Stimulated activated CD8-positive, alpha-beta memory T cell treated with anti-CD3 and anti-CD28 coated beads, Interleukin-4, amount 100 ng/mL, for 48 hours (primary cell): ENCODE data around the gene MRPS12.
A peak's percentile ranks its signal among the peaks of the same experiment; 100 is the strongest.
"Not testable (repeated sequence)": the region's sequence is repeated elsewhere in the genome, so short reads cannot be mapped to it uniquely, and the experiment has no call there.

Source experiments
- DNase-seq: peaks from one replicate; pipeline ENCODE4 v3.0.0-alpha.2; 2020

Gene MRPS12

DNA sequence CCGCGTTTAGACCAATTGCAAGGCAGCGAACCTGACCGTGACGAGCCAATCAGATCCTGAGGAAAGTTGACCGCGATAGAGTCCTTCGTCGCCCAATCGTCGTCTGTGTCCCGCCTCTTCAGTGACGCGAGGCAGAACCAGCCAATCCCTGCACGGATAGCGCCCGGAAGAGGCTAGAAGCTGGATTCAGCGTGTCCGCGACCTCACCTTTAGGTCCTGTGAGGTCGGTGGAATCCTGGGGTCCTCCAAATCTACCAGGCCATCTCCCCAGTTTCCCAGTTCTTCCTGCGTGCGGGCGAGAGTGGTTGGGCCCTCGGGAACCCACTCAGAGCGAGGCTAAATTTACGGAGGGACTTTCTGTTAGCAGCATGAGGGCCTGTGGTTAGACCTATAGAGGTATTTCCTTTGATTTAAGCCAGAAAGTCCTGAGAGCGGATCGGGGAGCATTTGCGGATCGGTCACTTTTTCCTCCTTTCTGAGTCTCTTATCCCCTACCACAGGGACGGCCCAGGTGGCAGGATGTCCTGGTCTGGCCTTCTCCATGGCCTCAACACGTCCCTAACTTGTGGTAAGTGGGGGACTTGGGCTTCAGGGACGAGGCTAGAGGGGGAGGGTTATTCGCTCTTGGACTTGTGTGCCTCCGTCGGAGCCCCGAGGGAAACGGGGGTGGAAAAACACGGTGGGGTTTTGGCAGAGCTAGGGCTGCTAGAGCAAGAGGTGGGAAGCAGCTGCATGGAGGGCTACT lies at the start of gene MRPS12:
TSS of gene MRPS12 (plus strand) at position 169 of the 745 bp plus-strand sequence. CDS start at position 520, 351 bp downstream.
- peak; percentile 98 for DNase-seq

DNA sequence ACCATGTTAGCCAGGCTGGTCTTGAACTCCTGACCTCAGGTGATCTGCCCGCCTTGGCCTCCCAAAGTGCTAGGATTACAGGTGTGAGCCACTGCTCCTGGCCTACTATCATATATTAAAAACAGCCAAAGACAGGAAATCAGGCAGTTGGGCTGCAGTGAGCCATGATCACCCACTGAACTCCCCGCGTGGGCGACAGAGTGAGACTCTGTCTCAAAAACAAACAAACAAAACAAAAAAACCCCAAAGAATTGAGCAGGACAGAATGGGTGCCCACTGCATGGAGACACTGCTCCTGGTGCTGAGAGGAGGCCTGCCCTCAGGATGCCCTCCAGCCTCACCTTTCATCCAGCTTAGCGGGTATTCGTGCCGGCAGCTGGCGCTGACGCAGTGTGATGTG lies 47.5 kb upstream of the MRPS12 start:
- DNase-seq = no peak

DNA sequence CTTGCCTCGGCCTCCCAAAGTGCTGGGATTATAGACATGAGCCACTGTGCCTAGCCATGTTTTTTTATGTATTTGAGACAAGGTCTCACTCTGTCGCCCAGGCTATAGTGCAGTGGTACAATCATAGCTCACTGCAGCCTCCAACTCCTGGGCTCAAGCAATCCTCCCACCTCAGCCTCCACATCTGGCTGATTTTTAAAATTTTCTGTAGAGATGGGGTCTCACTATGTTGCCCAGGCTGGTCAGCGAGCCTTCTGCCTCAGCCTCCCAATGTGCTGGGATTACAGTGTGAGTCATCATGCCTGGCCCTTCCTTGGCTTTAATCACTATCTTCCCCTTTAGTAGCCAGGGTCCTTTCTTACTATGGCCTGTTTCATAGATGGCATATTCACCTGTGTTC lies 46.1 kb upstream of the MRPS12 start:
- not testable (repeated sequence) for DNase-seq

DNA sequence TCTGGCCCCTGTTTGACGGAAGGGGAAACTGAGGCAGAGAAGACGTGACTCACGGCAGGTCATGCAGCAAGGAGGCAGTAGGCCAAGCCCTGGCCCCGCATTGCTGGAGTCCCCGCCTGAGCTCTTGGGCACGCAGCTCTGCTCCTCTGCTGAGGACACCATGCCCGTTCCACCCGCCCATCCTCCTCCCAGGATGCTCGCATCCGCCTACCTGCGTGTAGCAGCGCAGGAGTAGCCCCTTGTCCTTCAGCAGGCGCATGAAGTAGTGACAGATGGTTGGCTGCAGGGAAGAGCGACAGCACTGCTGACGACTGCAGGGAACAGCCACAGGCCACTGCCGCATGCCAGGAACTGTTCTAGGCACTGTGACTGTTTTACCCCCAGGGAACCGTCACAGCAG lies 41.9 kb upstream of the MRPS12 start:
- DNase-seq = no peak

DNA sequence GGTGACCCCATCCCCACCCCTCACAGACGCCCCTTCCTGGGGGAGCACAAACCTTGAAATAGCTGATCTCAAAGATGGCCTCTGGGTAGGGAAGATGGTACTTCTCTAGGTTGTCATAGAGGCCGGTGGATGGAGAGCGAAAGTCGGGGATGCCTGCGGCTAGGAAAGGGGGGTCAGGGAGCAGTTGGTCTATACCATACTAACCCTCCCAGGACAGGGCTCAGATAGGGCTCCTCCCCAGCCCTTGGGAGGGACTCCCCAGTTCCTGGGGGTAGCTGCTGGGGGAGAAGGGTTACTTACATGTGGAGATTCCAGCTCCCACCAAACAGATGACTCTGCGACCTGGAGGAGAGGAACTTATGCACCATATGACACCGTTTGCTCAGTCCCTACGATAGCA lies 40.9 kb upstream of the MRPS12 start:
- DNase-seq = no peak

DNA sequence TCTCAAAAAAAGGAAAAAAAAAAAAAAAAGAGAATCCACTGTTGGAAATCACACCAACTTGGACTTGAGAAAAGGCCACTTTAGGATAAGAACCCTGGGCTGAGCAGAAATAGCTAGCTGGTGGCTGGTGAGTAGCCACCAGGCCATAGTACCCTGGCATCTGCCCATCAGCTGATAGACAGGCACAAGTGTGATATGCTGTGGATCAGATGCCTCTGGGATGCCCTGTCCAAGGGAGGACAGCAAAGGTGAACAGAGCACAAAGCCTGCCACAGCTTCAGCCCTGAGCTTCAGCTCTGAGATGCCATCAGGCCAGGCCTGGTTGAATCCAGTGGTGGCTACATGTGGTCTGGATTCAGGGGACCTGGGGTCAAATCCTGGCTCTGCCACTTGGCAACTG lies 40.1 kb upstream of the MRPS12 start:
- DNase-seq = no peak

DNA sequence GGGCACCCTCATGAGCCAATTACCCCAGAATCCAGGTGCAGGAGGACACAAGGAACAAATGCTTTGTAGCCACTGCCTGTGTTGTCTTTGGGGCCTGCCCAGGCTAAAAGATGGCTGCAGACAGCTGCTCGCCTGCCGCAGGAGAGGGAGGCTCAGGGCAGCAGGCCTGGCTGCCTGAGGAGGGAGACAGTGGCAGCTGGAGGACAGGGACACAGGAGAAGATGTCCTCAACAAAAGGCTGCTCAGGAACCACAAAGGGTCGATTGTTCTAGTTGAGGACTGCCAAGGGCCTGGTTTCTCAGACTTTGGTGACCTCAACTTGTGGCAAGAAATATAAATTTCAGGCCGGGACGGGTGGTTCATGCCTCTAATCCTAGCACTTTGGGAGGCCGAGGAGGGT lies 39.0 kb upstream of the MRPS12 start:
- DNase-seq = no peak

DNA sequence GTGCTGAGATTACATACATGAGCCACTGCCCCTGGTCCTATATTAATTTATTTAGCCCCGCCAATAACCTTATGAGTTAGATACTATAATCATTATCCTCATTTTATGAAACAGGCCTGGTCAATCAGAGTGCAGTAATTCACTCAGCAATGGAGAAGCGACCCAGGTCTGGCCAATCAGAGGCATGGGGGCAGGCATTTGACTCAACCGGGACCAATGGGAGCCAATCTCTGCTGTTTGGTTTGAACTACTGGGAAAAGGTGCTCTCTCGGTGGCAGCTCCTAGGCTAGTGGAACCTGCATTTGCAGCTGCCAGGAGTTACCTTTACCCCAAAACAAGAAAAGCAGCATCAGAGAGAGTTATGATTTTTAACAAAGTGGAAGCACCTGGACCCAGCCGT lies 37.9 kb upstream of the MRPS12 start:
- no peak for DNase-seq

DNA sequence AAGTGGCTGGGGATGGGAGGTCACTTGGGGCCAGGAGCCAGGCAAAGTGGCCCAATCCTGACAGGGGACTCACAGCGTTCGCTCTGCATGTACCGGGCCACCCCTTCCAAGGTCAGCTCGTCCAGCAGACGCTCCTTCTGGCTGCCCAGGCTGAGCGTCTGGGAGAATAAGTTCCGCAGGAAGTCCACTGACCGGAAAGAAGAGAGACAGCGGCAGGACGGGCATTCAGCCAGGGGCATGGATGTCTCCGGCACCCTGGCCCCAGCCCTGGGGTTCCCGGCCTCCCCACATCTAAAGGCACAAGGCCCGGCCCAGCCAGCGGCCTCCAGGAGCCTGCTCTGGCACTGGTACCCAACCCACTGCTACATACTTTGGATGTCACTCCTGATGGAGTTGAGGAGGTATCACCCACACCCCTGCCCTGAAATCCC lies 37.4 kb upstream of the MRPS12 start:
- no peak for DNase-seq

DNA sequence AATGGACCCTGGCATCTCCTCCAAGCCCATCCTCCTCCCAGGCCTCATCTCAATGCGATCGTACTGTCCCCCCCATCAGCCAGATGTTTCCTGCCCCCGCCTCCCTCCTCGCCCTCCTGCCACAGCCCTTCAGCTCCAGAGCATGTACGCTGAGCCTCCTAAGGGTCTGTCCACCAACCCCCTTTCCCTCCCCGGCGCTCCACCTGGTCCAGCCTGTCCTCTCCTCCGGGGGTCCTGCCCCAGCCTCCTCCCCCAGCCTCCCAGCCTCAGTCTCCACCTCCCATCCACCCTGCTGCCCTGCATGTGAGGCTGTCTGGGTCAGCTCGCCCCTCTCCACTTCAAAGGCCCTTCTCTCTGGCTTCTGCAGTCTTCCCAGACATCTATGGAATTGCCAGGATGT lies 35.8 kb upstream of the MRPS12 start:
- DNase-seq = no peak

DNA sequence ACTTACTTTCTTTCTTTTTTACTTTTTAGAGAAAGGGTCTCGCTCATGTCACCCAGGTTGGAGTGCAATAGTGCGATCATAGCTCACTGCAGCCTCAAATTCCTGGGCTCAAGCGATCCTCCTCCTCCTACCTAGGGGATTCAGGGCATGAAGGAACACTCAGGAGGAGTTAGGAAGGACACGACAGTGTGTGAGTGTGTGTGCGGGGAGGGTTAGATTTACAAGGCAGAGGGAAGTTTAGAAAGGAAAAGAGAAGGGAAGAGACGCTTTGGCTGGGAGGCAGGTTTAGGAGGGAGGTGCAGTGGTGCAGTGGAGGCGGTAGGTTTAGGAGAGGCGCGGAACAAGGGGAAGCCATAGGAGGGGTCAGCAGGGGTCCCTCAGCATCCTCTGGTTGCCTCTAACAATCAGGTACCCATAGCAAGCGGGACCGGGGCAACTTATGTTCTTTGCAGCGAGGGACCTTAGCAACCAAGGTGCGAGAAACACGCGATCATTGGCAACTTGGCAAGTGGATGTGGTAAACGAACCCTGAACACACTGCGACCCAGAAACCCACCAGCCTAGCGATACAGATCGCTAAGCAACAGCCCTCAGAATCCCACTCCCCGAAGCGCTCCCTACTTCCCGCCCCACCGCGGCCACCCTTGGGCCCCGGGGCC lies 31.8 kb upstream of the MRPS12 start:
- no peak for DNase-seq

DNA sequence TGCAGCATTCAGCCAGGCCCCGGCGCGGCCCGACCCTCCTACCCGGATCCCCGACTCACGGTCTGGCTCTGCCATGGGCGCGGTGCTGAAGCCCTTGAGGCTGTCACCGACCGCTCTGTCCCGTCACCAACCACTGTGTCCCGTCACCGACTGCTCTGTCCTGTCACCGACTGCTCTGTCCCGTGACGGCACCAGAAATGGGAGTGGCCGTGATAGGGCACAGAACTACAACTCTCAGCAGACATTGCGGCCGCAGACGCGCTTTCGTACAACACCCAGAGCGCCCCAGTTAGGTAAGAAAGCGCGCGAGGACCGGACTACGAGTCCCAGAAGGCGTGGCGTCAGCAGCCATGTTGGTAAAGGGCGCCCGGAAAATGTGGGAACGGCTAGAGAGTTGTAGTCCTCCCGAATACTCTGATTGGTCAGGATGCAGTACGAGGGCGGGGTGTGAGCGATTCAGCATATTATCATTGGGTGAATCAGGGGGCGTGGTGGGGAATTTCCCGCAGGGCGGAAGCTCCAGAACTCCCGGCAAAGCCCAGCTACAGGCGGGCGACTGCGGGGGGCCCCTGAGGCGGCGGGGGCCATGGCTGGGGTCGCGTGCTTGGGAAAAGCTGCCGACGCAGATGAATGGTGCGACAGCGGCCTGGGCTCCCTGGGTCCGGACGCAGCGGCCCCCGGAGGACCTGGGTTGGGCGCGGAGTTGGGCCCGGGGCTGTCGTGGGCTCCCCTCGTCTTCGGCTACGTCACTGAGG lies 31.1 kb upstream of the MRPS12 start, which contains the start of the genes NFKBIB and SIRT2:
TSS of gene NFKBIB (plus strand) at position 523 of the 755 bp plus-strand sequence. CDS start at position 587, 64 bp downstream.
TSS of gene SIRT2 (minus strand) at position 172 of the 755 bp plus-strand sequence. CDS start at position 75, 97 bp downstream.
- DNase-seq = peak; percentile 99

DNA sequence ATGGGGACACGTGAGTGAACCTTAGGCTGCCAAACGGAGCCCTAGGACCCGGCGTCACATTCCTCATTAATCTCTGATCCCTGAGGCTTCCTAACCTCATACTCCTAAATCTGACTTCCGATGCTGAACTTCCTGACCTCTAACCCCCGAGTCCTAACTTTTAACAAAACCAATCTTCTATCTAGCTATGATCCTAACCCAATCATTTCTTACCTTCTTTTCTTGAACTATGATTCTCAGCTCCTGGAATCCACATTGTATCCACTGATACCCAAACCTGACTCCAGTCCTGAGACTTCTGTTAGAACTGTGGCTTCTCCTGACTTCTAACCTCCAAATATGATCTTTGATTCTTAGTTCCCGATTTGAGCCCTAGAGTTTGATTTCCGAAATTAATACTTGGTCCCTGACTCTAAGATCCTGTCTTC lies 30.5 kb upstream of the MRPS12 start:
- DNase-seq = no peak

DNA sequence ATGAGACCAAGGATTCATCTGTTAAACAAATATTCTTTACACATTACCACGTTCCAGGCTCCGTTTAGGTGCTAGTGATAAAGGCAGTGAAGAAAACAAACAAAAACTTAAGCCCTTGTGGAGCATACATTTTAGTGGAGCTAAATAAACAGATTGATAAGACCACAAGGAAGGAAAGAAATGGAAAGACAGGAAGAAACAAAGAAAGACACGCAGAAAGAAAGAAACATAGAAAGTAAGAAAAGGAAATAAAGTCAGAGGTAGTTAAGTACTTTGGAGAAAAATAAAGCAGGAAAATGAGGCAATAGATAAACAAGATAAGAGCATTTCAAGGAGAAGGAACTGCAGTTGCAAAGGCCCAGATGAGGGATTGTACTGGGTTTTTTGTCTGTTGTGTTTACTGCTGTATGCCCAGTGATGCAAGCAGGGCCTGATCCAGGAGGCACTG lies 30.0 kb upstream of the MRPS12 start:
- DNase-seq = no peak

DNA sequence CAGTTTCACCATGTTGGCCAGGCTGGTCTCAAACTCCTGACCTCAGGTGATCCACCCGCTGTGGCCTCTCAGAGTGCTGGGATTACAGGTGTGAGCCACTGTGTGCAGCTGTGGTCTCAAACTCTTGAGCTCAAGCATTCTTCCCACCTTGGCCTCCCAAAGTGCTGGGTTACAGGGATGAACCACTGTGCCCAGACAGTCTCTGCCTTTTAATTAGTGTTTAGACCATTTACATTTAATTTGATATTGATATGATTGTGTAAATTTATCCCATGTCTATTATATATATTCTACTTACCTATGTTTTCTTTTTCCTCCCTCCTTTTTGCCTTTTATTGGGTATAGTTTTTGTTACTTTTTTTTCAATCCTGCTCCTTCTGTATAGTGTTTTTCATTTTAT lies 29.1 kb upstream of the MRPS12 start:
- DNase-seq = no peak

DNA sequence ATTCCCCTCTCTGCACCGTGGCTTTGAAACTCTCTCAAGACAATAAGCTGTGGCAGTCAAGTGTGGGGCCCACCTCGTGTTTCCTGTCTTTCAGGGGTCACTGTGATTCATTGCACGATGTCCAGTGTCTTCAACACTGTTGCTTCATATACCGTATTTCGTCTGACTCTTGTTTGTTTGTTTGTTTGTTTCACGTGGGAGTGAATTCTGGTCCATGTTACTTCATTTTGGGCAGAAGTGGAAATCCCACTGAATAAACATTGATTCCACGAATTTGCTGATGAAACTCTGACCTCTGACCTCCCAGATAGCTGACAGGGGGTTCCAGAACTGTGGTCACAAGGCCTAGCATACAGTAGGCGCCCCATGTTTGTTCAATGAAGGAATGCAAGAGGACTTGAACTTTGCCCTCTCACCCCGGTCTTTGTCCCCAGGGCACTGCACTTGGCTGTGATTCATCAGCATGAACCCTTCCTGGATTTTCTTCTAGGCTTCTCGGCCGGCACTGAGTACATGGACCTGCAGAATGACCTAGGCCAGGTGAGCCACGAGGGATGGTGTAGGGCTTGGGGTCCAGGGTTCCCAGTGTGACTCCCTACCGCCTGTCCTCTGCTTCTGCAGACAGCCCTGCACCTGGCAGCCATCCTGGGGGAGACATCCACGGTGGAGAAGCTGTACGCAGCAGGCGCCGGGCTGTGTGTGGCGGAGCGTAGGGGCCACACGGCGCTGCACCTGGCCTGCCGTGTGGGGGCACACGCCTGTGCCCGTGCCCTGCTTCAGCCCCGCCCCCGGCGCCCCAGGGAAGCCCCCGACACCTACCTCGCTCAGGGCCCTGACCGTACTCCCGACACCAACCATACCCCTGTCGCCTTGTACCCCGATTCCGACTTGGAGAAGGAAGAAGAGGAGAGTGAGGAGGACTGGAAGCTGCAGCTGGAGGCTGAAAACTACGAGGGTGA lies 25.9 kb upstream of the MRPS12 start:
- no peak for DNase-seq

DNA sequence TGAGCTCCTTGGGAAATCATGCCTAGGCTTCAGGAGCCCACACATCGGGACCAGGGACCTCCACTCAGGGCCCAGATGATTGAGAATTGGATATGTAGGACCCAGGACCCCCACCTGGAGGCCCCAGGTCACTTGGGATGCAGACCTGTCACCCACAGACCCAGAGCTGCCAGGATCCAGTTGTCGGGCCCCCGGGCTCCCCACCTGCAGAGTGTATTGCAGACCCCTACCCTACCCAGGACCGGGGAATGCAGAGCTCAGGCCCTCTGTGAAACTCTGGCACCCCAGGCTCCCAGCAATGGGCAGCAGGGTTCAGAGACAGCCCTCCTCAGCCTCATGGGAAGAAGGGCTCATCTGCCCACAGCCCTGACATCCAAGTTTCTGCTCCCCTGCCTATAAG lies 25.1 kb upstream of the MRPS12 start:
- DNase-seq = no peak

DNA sequence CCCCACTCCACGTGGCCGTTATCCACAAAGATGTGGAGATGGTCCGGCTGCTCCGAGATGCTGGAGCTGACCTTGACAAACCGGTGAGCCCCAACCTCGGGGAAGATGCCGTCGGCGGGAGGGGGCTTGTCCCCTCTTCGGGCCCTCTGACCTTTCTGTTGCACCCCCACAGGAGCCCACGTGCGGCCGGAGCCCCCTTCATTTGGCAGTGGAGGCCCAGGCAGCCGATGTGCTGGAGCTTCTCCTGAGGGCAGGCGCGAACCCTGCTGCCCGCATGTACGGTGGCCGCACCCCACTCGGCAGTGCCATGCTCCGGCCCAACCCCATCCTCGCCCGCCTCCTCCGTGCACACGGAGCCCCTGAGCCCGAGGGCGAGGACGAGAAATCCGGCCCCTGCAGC lies 23.5 kb upstream of the MRPS12 start:
- no peak for DNase-seq

DNA sequence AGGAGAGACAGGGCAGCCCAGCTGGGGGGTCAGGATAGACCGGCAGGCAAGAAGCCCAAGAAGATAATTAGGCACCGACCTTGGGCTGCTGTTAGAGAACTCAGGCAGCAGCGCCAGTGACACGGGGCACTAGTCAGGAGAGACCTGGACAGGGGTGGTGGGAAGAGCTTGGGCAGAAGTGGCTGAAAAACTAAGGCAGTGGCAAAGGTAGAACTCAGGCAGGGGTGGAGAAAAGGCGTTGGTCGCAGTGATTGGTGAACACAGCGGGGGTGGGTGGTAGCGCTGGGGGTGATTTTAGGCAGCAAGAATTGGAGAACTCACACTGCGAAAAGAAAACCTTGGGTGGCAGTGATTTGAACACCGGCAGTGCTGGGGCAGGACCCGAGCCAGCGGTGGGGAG lies 23.1 kb upstream of the MRPS12 start:
- no peak for DNase-seq

DNA sequence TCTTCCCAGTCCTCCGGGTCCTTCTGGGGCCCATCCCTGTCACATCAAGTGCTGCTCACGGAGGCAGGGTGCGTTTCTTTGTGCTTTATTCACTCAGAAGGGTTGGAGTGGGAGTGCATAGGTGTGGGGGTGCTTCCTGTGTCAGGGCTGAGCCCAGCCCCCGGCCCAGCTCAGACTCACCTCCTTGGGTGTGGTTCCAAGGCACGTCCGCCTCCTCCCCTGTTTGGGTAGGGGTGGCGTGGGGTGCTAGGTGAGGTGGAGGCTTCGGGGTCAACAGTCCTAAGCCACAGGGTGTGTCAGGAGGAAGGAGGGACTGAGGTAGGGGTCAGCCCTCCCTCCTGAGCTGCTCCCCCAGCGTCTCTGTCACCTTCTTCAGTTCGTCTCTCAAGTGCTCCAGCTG lies 21.8 kb upstream of the MRPS12 start:
- DNase-seq = no peak

DNA sequence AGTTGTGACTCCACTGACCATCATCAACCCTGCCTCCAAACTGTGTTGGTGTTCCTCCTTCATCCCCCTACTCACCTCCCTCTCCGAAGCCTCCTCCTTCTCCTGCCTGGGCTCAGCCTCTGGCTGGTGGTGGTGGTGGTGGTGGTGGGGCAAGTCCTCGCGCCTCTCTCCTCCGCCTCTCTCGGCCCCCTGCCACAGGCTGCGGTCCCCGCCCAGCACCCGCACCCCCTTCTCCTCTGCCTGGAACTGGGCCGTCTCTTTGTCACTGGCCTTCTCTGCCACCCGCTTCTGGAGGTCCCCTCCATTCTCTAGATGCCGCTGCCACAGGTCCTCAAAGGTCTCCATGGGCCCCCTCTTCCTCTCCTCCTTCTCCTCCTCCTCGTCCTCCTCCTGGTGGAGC lies 20.3 kb upstream of the MRPS12 start:
- no peak for DNase-seq

DNA sequence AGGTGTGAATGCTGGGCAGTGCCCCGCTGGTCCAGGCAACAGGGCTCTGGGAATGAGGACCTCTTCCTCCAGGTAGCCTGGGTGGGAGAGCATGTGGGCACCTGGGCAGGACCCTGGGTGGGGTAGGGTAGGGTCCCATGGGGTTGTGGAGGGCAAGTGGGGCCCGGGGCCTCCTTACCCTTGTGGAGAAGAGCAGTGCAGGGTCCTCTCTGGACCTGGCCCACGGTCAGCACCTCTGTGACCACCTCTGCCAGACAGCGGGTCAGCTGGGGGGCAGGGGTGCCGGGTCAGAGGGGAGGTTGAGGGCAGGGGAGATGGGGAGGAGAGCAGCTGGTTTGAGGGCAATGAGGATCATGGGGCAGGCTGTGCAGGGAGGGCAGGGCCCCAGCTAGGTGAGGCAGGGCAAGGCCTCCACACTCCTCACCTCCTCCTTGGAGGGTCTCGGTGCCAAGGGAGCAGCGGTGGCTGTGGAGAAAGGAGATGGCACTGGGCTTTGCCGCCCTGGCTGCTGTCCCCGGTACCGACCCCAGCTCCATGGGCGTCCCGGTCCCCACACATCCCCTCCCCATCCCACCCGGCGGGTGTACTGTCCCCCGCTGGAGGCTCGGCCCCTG lies 19.2 kb upstream of the MRPS12 start:
- no peak for DNase-seq
